ENCODE results near the gene THBS2. TPM values are rescaled to one million over a fixed set of nuclear protein-coding genes. Genes with fewer than 3 reads are reported as not detected.

Gene THBS2
- total and polyA plus RNA-seq, 8 donors = under 0.01 to 56.0 (median 2.4) TPM

DNA sequence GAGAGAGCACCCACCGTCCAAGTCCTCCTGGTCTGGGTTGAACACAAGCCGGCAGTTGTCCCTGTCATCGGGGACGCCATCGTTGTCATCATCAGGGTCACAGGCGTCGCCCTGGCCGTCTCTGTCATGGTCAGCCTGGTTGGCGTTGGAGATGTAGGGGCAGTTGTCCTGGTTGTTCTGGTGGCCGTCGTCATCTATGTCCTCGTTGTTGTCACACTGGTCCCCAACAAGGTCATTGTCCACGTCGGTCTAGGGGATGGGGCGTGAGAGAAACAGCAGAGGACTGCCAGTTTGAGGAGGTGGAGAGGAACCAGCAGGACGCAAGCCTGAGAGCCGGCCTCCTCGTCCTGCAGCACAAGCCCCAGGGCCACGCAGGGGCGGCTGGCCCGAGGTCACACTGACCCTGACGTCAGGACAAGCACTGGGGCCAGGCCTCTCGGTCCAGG is 28.5 kb downstream of the THBS2 start:
- no peak for TF ChIP-seq CTCF (IDR thresholded peaks at IDR 0.05)
- TF ChIP-seq POLR2A (IDR thresholded peaks at IDR 0.05) = no peak
- TF ChIP-seq EP300 (IDR thresholded peaks at IDR 0.05) = no peak
- TF ChIP-seq POLR2AphosphoS5 (IDR thresholded peaks at IDR 0.05) = no peak

GRCh38 chr6:169224716-169225115 is 28.9 kb downstream of the THBS2 start:
- 82 to 91% (median 88%) methylated on average over 9 of the region's 9 CpGs for WGBS, 5 donors
- H3K9me3 ChIP-seq = peaks cover 0 to 7% (median 2%) of the 10 kb centered on the region in 4 donors
- H3K36me3 ChIP-seq = peaks cover 0 to 28% (median 7%) of the 10 kb centered on the region in 4 donors
- TF ChIP-seq CTCF (IDR thresholded peaks at IDR 0.05) (no peak), POLR2A (IDR thresholded peaks at IDR 0.05) (no peak), POLR2AphosphoS5 (IDR thresholded peaks at IDR 0.05) (no peak), EP300 (IDR thresholded peaks at IDR 0.05) (no peak)
- H3K4me1 ChIP-seq = no peaks in the 10 kb centered on the region
- no peak for DNase-seq
- no peak overlapping the region for H3K27ac ChIP-seq
- H3K4me3 ChIP-seq = no peak overlapping the region
- intact Hi-C loops (cut with DNase I; ENCODE audit: low total_unique reads) = no loop called here
- H3K27me3 ChIP-seq = no peaks in the 10 kb centered on the region

More for the DNA sequence above, 28.5 kb downstream of the THBS2 start:
- WGBS, 5 donors = 92 to 96% (median 93%) methylated on average over 16 to 23 of the region's 23 CpGs
- no peaks in the 10 kb centered on the region for H3K27me3 ChIP-seq
- H3K4me1 ChIP-seq = no peaks in the 10 kb centered on the region
- no peak overlapping the region for H3K4me3 ChIP-seq
- peaks cover 0 to 7% (median 2%) of the 10 kb centered on the region in 4 donors for H3K9me3 ChIP-seq
- DNase-seq = peak in 1 of 2 donors; percentile 16
- peaks cover 0 to 28% (median 7%) of the 10 kb centered on the region in 4 donors for H3K36me3 ChIP-seq
- no peak overlapping the region for H3K27ac ChIP-seq
- intact Hi-C loops (cut with DNase I; ENCODE audit: low total_unique reads) = no loop called here

GRCh38 chr6:169224185-169224695 is 29.4 kb downstream of the THBS2 start:
- Histone ChIP-seq H3K27ac (no peak overlapping the region), H3K27me3 (no peaks in the 10 kb centered on the region), H3K36me3 (peaks cover 0 to 28% (median 7%) of the 10 kb centered on the region in 4 donors), H3K4me1 (no peaks in the 10 kb centered on the region), H3K4me3 (no peak overlapping the region), H3K9me3 (peaks cover 0 to 7% (median 2%) of the 10 kb centered on the region in 4 donors)
- 59 to 75% (median 64%) methylated on average over 10 of the region's 10 CpGs for WGBS, 5 donors
- intact Hi-C loops (cut with DNase I; ENCODE audit: low total_unique reads) = no loop called here
- TF ChIP-seq EP300 (IDR thresholded peaks at IDR 0.05) = no peak
- no peak for TF ChIP-seq CTCF (IDR thresholded peaks at IDR 0.05)
- no peak for TF ChIP-seq POLR2A (IDR thresholded peaks at IDR 0.05)
- no peak for TF ChIP-seq POLR2AphosphoS5 (IDR thresholded peaks at IDR 0.05)
- DNase-seq = peak in 1 of 2 donors; percentile 19

GRCh38 chr6:169223006-169223405 is 30.6 kb downstream of the THBS2 start:
- Histone ChIP-seq H3K36me3 (peaks cover 0 to 28% (median 6%) of the 10 kb centered on the region in 4 donors), H3K4me1 (no peaks in the 10 kb centered on the region), H3K27me3 (no peaks in the 10 kb centered on the region), H3K27ac (no peak overlapping the region), H3K9me3 (peaks cover 0 to 7% (median 2%) of the 10 kb centered on the region in 4 donors), H3K4me3 (no peak overlapping the region)
- 94 to 97% (median 95%) methylated on average over 9 of the region's 9 CpGs for WGBS, 5 donors
- intact Hi-C loops (cut with DNase I; ENCODE audit: low total_unique reads) = no loop called here
- no peak for TF ChIP-seq POLR2A (IDR thresholded peaks at IDR 0.05)
- TF ChIP-seq CTCF (IDR thresholded peaks at IDR 0.05) = no peak
- no peak for TF ChIP-seq POLR2AphosphoS5 (IDR thresholded peaks at IDR 0.05)
- DNase-seq = peak in 1 of 2 donors; percentile 13
